WERI-Rb-1 (cell line): ENCODE data around the gene DNM3.
A peak's percentile ranks its signal among the peaks of the same experiment; 100 is the strongest.

Source experiments
- DNase-seq: peaks from one replicate; pipeline ENCODE4 v3.0.0-alpha.2; 2020
- H3K27ac ChIP-seq: fragments of 250-450 bp; sonication (Bioruptor Pico); 2 replicates; pipeline ENCODE4 v1.5.1; 2020; ENCODE audit warnings: mild to moderate bottlenecking, moderate library complexity
- H3K27me3 ChIP-seq: fragments of 250-450 bp; sonication (Bioruptor Pico); 2 replicates; pipeline ENCODE4 v1.5.1; 2021; ENCODE audit warnings: mild to moderate bottlenecking, low read depth, moderate library complexity; ENCODE audit not compliant: insufficient read depth, severe bottlenecking
- H3K36me3 ChIP-seq: fragments of 250-450 bp; sonication (Bioruptor Pico); 2 replicates; pipeline ENCODE4 v1.5.1; 2020; ENCODE audit warnings: mild to moderate bottlenecking, moderate library complexity
- H3K4me3 ChIP-seq: 2 replicates; pipeline ENCODE4 v1.5.1; 2011; ENCODE audit warnings: low read depth, mild to moderate bottlenecking, control low read depth, low read length
- H3K9me3 ChIP-seq: fragments of 250-450 bp; sonication (Bioruptor Pico); 2 replicates; pipeline ENCODE4 v1.5.1; 2021; ENCODE audit warnings: mild to moderate bottlenecking, moderate library complexity; ENCODE audit not compliant: severe bottlenecking
- CTCF ChIP-seq: IDR thresholded peaks from 2 replicates; pipeline ENCODE4 v1.5.1; 2011; ENCODE audit warnings: low read depth, mild to moderate bottlenecking, control low read depth, inconsistent platforms, low read length

Gene DNM3

GRCh38 chr1:171994293-171994692, 153.0 kb downstream of the DNM3 start:
- DNase-seq, result no peak
- no peaks in the 10 kb centered on the region for H3K9me3 ChIP-seq
- no peak overlapping the region for H3K4me3 ChIP-seq
- no peaks in the 10 kb centered on the region for H3K27me3 ChIP-seq
- no peaks in the 10 kb centered on the region for H3K36me3 ChIP-seq
- TF ChIP-seq CTCF, result no peak
- no peak overlapping the region for H3K27ac ChIP-seq

- no peak for DNase-seq
- H3K36me3 ChIP-seq, result no peaks in the 10 kb centered on the region
- TF ChIP-seq CTCF, result no peak
- H3K27ac ChIP-seq, result no peak overlapping the region
- H3K4me3 ChIP-seq, result no peak overlapping the region
- no peaks in the 10 kb centered on the region for H3K27me3 ChIP-seq
- H3K9me3 ChIP-seq, result no peaks in the 10 kb centered on the region
Measured at GRCh38 chr1:171995573-171995972, 154.3 kb downstream of the DNM3 start.

- Histone ChIP-seq H3K27ac (no peak overlapping the region), H3K36me3 (no peaks in the 10 kb centered on the region), H3K9me3 (no peaks in the 10 kb centered on the region), H3K27me3 (no peaks in the 10 kb centered on the region), H3K4me3 (no peak overlapping the region)
- TF ChIP-seq CTCF, result no peak
- DNase-seq, result no peak
Measured at GRCh38 chr1:171997936-171998335, 156.6 kb downstream of the DNM3 start.

GRCh38 chr1:171998711-171999110, 157.4 kb downstream of the DNM3 start:
- 0 out of 2 replicates have a peak, but pooled peaks have one; percentile 3 for TF ChIP-seq CTCF
- Histone ChIP-seq H3K27me3 (no peaks in the 10 kb centered on the region), H3K9me3 (no peaks in the 10 kb centered on the region), H3K27ac (no peak overlapping the region), H3K4me3 (no peak overlapping the region), H3K36me3 (no peaks in the 10 kb centered on the region)
- peak; percentile 33 for DNase-seq

GRCh38 chr1:171999756-172000155, 158.5 kb downstream of the DNM3 start:
- Histone ChIP-seq H3K4me3 (no peak overlapping the region), H3K36me3 (no peaks in the 10 kb centered on the region), H3K27ac (no peak overlapping the region), H3K9me3 (no peaks in the 10 kb centered on the region), H3K27me3 (no peaks in the 10 kb centered on the region)
- no peak for TF ChIP-seq CTCF
- no peak for DNase-seq

- no peak overlapping the region for H3K4me3 ChIP-seq
- DNase-seq, result no peak
- H3K27ac ChIP-seq, result no peak overlapping the region
- H3K27me3 ChIP-seq, result no peaks in the 10 kb centered on the region
- TF ChIP-seq CTCF, result no peak
- no peaks in the 10 kb centered on the region for H3K36me3 ChIP-seq
- no peaks in the 10 kb centered on the region for H3K9me3 ChIP-seq
Measured at GRCh38 chr1:172001288-172001687, 160.0 kb downstream of the DNM3 start.
